Measurements from ENCODE around the gene PEX11G.
"Not testable (repeated sequence)": the region's sequence is repeated elsewhere in the genome, so short reads cannot be mapped to it uniquely, and the experiment has no call there.

Gene PEX11G

GRCh38 chr19:7433456-7433855 lies 55.4 kb downstream of the PEX11G start:
- not testable (repeated sequence) for DNase-seq (ENCODE audit: low spot score)

GRCh38 chr19:7429638-7430282 lies 59.1 kb downstream of the PEX11G start:
- no peak for DNase-seq (ENCODE audit: low spot score)

- no peak for DNase-seq (ENCODE audit: low spot score)
Observed at GRCh38 chr19:7428651-7429113, 60.2 kb downstream of the PEX11G start.

- no peak for DNase-seq (ENCODE audit: low spot score)
Observed at GRCh38 chr19:7427944-7428343, 60.9 kb downstream of the PEX11G start.

- DNase-seq (ENCODE audit: low spot score) = no peak
Observed at GRCh38 chr19:7426986-7427385, 61.8 kb downstream of the PEX11G start.

Measured in SW480 (cell line).